ENCODE data around the gene LMNA. TPM values are rescaled to one million over a fixed set of nuclear protein-coding genes. Genes with fewer than 3 reads are reported as not detected.

Gene LMNA
- polyA plus RNA-seq, 1 of the 3 experiments (the other 2 are of a cell fraction): 983 TPM

- Histone ChIP-seq H3K9me3 (no peaks in the 10 kb centered on the region), H3K79me2 (ENCODE audit: insufficient read depth) (peaks cover 93% of the 10 kb centered on the region), H3K9me2 (no peaks in the 10 kb centered on the region), H3K36me3 (replicated peaks in 1 of 2; ENCODE audit: control insufficient read depth in 1 of 2, insufficient read depth in 2 of 2, low read length in 1 of 2) (peaks cover 2 to 36% of the 10 kb centered on the region in 2 experiments), H4K20me1 (ENCODE audit: insufficient read depth) (peaks cover 52% of the 10 kb centered on the region), H3K4me1 (ENCODE audit: control insufficient read depth in 1 of 2, insufficient read depth in 2 of 2, low read depth in 1 of 2, low read length in 1 of 2) (peaks cover 14 to 42% of the 10 kb centered on the region in 2 experiments; a peak in 3 of 4 replicates), H3K27me3 (ENCODE audit: insufficient read depth) (no peaks in the 10 kb centered on the region), H2AFZ (ENCODE audit: low read depth) (no peak overlapping the region), H3K4me2 (peak overlapping the region; percentile 86), H3K9ac (peak overlapping the region; percentile 90), H3K27ac (ENCODE audit: low read depth in 2 of 2, low read length in 1 of 2) (peak overlapping the region; percentile 1 to 12; a peak in 1 of 4 replicates), H3F3A (replicated peaks; ENCODE audit: insufficient read depth) (no peaks in the 10 kb centered on the region), H3K4me3 (ENCODE audit: low read depth in 2 of 2, low read length in 1 of 2) (peak overlapping the region; percentile 79 to 88)
- ChIA-PET POLR2A (interaction anchor here (2.4 kb wide), 1 partner anchor 9 kb away, joined by 7 read pairs; no protein-coding TSS in a partner anchor), CTCF (interaction anchor here (0.7 to 3.1 kb wide), 4 partner anchors 10 to 200 kb away, joined by 3 to 15 read pairs (median 4); no protein-coding TSS in a partner anchor)
- WGBS (ENCODE audit: low lambda C conversion rate): 56% methylated on average over 5 of the region's 5 CpGs
- TF ChIP-seq POLR2AphosphoS5 (IDR thresholded peaks at IDR 0.05; ENCODE audit: low read depth, low read length) (no peak), USF1 (IDR thresholded peaks at IDR 0.05; ENCODE audit: borderline replicate concordance, low read depth) (no peak), GATA2 (CRISPR knock-in tag; IDR thresholded peaks at IDR 0.05) (no peak), SMC3 (IDR thresholded peaks at IDR 0.05; ENCODE audit: low read depth, low read length) (no peak), FOXM1 (IDR thresholded peaks at IDR 0.05; ENCODE audit: low read depth) (no peak), CTCF (IDR thresholded peaks at IDR 0.05) (no peak), FOXJ3 (CRISPR knock-in tag; IDR thresholded peaks at IDR 0.05) (no peak), EZH2phosphoT487 (IDR thresholded peaks at IDR 0.05; ENCODE audit: borderline replicate concordance, low read depth) (no peak), GABPA (IDR thresholded peaks at IDR 0.05; ENCODE audit: low read depth) (no peak), PBX3 (IDR thresholded peaks at IDR 0.05) (no peak), EP300 (IDR thresholded peaks at IDR 0.05; ENCODE audit: borderline replicate concordance in 1 of 2, low read depth in 1 of 2, low read length in 1 of 2) (no peak), USF2 (IDR thresholded peaks at IDR 0.05; ENCODE audit: borderline replicate concordance, low read depth, low read length) (no peak), TEAD4 (IDR thresholded peaks at IDR 0.05; ENCODE audit: borderline replicate concordance, insufficient read depth) (no peak), MEF2A (IDR thresholded peaks at IDR 0.05; ENCODE audit: borderline replicate concordance, low read depth) (no peak), NFIC (IDR thresholded peaks at IDR 0.05; ENCODE audit: borderline replicate concordance) (no peak)
- DNase-seq: no peak
Observed at GRCh38 chr1:156079762-156080161, 34.7 kb upstream of the LMNA start.

All from SK-N-SH (cell line).